ENCODE results near the gene HCST.

- TF ChIP-seq, protein P1, sequence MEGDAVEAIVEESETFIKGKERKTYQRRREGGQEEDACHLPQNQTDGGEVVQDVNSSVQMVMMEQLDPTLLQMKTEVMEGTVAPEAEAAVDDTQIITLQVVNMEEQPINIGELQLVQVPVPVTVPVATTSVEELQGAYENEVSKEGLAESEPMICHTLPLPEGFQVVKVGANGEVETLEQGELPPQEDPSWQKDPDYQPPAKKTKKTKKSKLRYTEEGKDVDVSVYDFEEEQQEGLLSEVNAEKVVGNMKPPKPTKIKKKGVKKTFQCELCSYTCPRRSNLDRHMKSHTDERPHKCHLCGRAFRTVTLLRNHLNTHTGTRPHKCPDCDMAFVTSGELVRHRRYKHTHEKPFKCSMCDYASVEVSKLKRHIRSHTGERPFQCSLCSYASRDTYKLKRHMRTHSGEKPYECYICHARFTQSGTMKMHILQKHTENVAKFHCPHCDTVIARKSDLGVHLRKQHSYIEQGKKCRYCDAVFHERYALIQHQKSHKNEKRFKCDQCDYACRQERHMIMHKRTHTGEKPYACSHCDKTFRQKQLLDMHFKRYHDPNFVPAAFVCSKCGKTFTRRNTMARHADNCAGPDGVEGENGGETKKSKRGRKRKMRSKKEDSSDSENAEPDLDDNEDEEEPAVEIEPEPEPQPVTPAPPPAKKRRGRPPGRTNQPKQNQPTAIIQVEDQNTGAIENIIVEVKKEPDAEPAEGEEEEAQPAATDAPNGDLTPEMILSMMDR (IDR thresholded peaks at IDR 0.05), result no peak
- TF ChIP-seq POLR2A (IDR thresholded peaks at IDR 0.05), result no peak
These were observed 31.5 kb upstream of the HCST start for GRCh38 chr19:35870798-35871197.
